HG03097 (cell line): ENCODE measurements around the gene GNPAT.

ENCODE experiments used
- ATAC-seq: cut with Tn5 transposase; IDR thresholded peaks from one replicate; pipeline ENCODE4 v1.9.1; 2021; ENCODE audit not compliant: unreplicated experiment, low FRiP score

The GNPAT gene

DNA sequence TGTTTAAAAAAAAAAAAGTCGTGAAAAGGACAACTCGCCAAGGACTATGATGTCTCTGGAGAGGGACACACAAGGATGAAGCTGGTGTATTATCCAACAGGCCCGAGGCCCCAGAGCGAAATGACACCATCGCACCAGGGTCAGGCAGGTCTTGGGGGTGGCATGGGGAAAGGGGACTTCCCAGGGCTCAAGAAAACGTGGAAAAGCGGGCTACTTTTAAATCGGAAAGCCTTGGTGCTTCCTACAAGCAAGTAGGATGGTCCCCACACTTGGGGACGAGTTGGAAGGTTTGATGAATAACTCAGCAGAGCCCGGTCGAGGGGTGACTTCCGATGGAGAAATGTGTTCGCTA lies 505 bp upstream of the GNPAT start:
- no peak for ATAC-seq

- ATAC-seq = no peak
Observed at GRCh38 chr1:231241750-231242149, 738 bp downstream of the GNPAT start.

DNA sequence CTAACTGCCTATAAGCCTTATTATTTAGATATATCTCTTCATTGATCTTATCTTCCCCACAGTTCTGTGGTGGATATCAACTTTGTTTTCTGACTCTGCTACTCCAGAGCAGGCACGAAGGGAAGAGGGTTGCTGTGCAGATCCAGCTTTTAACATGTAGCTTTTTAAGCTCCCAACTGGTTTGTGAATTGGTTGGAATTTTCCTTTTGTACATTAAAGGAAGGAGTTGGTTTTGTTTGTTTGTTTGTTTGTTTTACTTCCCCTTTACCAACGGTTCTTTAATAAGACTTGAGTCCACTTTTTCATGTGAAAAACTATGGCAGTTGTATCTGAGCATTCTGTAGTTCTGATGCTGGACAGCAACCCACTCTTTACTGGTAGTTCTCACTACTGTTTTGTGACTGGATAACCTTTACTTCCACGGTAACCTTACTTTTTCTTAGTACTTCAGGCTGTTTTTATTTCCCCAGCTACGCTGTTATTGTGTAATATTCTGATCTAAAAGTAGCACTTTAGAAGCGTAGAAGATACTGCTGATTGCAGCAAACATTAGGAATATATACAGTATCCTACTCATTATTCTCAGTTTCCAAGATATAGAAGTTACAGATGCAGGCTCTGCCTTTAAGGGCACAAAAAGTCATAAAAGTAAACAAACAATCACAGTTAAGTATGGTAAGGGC lies 1.6 kb downstream of the GNPAT start:
- ATAC-seq = no peak

DNA sequence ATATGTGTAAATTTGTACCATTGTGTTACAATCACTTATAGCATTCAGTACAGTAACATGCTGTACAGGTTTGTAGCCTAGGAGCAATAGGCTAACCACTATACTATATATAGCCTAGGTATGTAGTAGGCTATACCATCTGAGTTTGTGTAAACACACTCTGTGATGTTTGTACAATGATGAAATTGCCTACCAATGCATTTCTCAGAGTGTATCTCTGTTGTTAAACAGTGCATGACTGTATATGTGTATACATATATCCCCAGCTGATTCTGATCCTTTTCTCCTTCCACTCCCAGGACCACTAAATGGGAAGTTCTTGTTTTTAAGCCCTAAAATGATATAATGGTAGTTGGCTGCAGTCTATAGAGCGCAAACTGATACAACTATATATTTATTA lies 7.8 kb downstream of the GNPAT start:
- no peak for ATAC-seq

- no peak for ATAC-seq
Observed at GRCh38 chr1:231252336-231252735, 11.3 kb downstream of the GNPAT start.

- no peak for ATAC-seq
Observed at GRCh38 chr1:231260351-231260750, 19.3 kb downstream of the GNPAT start.

GRCh38 chr1:231264642-231265041 lies 23.6 kb downstream of the GNPAT start:
- no peak for ATAC-seq

DNA sequence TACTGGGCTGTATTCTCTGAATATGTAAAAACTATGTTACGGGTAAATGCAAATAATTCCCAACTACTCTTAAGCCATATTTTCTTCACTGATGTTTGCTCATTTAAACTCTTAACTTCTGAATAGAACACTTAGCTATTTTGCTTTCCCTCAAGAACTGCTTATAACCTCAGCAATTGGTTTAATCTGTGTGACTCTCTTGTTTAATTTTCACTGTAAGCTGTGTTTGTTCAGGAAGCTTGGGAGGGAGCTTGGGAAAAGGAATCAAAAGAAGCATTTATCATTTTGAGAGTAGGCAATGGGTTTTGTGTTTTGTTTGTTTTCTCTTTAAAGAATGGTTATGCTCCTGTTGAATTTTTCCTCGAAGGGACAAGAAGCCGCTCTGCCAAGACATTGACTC lies 24.4 kb downstream of the GNPAT start:
- ATAC-seq = no peak

GRCh38 chr1:231266811-231267322 lies 25.9 kb downstream of the GNPAT start:
- no peak for ATAC-seq

- no peak for ATAC-seq
Observed at GRCh38 chr1:231272173-231272572, 31.2 kb downstream of the GNPAT start.

- no peak for ATAC-seq
Observed at GRCh38 chr1:231272880-231273279, 31.9 kb downstream of the GNPAT start.

GRCh38 chr1:231274119-231274825 lies 33.3 kb downstream of the GNPAT start:
- no peak for ATAC-seq

- no peak for ATAC-seq
Observed at GRCh38 chr1:231278100-231278790, 37.2 kb downstream of the GNPAT start.

- ATAC-seq = no peak
Observed at GRCh38 chr1:231279081-231279480, 38.1 kb downstream of the GNPAT start.

GRCh38 chr1:231279683-231280082 lies 38.7 kb downstream of the GNPAT start:
- ATAC-seq = no peak

- ATAC-seq = no peak
Observed at GRCh38 chr1:231284441-231284840, 43.4 kb downstream of the GNPAT start.

DNA sequence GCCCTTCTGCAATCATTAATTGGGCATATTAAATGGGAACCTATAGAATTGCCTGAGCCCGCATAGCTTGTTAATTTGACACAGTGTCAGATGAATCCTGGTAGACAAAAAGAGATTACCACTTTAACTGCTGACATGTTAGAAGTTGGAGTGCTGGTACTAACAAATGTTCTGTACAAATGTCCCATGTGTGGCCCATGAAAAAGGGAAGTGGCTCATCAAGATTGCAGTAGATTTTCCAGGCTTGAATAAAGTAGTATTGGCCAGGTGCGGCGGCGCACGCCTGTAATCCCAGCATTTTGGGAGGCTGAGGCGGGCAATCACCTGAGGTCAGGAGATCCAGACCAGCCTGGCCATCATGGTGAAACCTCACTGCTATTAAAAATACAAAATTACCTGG lies 45.6 kb downstream of the GNPAT start:
- no peak for ATAC-seq

DNA sequence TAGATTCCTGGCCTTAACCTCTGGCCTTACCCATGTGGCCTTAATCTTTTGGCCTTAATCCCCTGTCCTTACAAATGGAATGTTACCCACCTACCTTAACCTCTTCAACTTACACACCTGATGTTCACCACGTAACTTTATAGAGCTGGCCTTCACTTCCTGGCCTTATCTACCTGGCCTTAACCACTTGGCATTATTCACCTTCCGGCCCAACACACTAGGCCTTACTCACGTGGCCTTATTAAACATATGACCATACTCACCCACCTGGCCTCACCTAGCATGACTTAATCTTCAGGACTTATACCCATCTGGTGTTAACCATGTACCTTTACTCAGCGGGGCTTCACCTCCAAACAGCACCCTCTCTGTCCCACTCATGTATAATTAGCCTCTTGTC lies 54.9 kb downstream of the GNPAT start:
- ATAC-seq = no peak

DNA sequence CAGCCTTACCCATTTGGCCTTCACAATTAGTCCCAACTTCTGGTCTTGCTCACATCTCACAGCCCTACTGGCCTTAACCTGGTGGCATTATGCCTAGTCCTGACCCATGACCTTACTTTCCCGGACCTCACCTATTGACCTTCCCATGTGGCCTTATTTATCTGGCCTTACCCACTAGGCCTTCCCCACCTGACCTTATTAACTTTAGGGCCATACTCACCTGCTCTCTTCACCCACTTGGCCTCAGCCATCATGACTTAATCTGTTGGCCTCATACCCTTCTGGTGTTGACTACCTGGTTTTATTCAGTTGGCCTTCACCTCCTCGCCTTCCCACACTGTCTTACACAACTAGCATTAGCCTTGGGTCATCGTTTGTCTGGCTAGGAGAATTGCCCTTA lies 61.0 kb downstream of the GNPAT start:
- ATAC-seq = no peak

DNA sequence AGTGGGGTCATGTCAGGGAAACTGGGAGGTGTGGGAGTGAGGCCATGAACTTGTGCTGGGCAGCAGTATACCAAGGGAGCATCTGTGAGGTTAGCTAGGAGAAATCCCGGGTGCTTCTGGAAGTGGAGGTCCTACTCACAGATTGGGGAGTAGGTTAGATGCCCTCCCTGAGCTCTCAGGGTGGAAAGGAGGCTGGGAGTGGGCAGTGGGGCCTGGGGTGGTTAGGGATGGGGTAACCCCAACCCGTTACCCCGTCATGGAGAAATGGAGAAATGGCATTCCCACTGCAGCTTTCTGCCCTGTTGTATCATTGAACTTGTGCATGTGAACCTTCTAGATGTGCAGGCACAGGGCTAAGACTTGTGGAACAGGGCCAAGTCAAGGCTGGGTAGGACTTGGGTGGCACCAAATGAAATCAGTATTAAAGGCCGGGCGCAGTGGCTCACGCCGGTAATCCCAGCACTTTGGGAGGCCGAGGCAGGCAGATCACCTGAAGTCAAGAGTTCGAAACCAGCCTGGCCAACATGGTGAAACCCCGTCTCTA lies 69.5 kb downstream of the GNPAT start:
- no peak for ATAC-seq

DNA sequence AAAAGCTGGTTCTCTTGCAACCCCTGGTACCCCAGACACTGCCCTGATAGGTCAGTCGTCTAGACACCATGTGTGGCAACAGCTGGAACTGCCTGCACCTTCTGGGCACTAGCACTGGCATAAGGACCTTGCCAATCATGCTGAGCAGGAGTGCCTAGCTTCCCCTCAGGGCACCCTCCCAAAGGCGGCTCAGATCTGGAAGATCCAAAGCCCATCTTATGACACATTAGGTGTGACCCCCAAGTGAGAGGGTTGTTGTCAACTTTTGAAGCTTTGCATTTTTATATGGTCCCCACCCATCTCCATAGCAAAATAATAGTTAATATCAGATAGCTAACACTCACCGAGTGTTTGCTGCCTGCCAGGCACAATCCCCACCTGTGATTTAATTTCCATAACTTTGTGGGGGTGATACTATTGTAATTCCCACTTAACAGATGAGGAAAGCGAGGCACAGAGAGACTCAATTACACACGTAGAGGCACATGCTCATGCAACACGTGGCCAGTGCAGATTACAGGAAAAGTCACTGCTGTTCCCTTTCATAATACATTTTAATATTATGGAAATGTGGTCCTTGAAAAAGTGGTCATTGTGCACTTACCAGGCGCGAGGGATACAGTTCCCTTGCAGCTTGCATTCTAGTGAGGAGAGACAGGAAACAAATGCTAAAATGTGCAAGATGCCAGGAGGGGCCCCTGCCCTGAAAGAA lies 70.9 kb downstream of the GNPAT start:
- ATAC-seq = no peak
